Heart left ventricle (tissue), 16 donors: Measurements from ENCODE around the gene PECR. TPM values are rescaled to one million over a fixed set of nuclear protein-coding genes. Genes with fewer than 3 reads are reported as not detected.

Experiments
- ATAC-seq, 4 donors: fragments of 200-7000 bp; cut with Tn5 transposase; one replicate each; pipeline ENCODE4 v1.9.1; 2020 to 2022; ENCODE audit warnings: moderate library complexity in 4 of 4, mild to moderate bottlenecking in 3 of 4, moderate number of reproducible peaks in 1 of 4
- DNase-seq, 5 donors: peaks; one replicate each; pipeline ENCODE4 v3.0.0-alpha.2; 2020
- H3K27ac ChIP-seq, 12 donors: fragments of 200-600 bp; sonication (generic) in 4 of 12; one replicate each; pipeline versions ENCODE4 v1.5.0 to v1.8.0; 2016 to 2022; ENCODE audit warnings: mild to moderate bottlenecking in 2 of 12
- H3K27me3 ChIP-seq, 9 donors: fragments of 200-600 bp; sonication (generic) in 2 of 9; one replicate each; pipeline versions ENCODE4 v1.5.1 to v1.8.0; 2016 to 2022; ENCODE audit warnings: mild to moderate bottlenecking in 3 of 9
- H3K36me3 ChIP-seq, 9 donors: fragments of 200-600 bp; sonication (generic) in 2 of 9; one replicate each; pipeline versions ENCODE4 v1.5.0 to v1.8.0; 2018 to 2022; ENCODE audit warnings: mild to moderate bottlenecking in 2 of 9
- H3K4me1 ChIP-seq, 12 donors: fragments of 200-600 bp; sonication (generic) in 4 of 12; one replicate each; pipeline versions ENCODE4 v1.5.0 to v1.8.0; 2016 to 2022; ENCODE audit warnings: mild to moderate bottlenecking in 3 of 12
- H3K4me3 ChIP-seq, 12 donors: fragments of 200-600 bp; sonication (generic) in 4 of 12; one replicate each; pipeline versions ENCODE4 v1.5.0 to v1.8.0; 2017 to 2022; ENCODE audit warnings: mild to moderate bottlenecking in 9 of 12, moderate library complexity in 4 of 12
- H3K9me3 ChIP-seq, 12 donors: fragments of 200-600 bp; sonication (generic) in 4 of 12; one replicate each; pipeline versions ENCODE4 v1.5.0 to v1.8.0; 2016 to 2022; ENCODE audit warnings: mild to moderate bottlenecking in 1 of 12
- POLR2A ChIP-seq, 2 donors: fragments of 450-650 bp; IDR thresholded peaks; one replicate each; pipeline ENCODE4 v1.6.1; 2017; ENCODE audit warnings: antibody characterized with exemption in 2 of 2, mild to moderate bottlenecking in 2 of 2, moderate library complexity in 2 of 2
- WGBS, 4 donors: extraction: QIAGEN DNeasy Blood & Tissue Kit in 2 of 4; methylation state at CpG; one replicate each; pipeline versions ENCODE4 v1.1.5 to v1.1.7; 2013 to 2018; 5-methylcytosine and 5-hydroxymethylcytosine counted together
- intact Hi-C, 10 donors: fragments of 100-400 bp; cut with DNase I; formaldehyde crosslinking; loops; one replicate each; pipeline versions ENCODE4 v1.11.1 to v1.14.2; 2022
- long read RNA-seq, 3 donors: library from polyadenylated mRNA; unstranded; transcript quantifications; one replicate each; pipeline ENCODE4 v2.0.0, GENCODE V29; 2020 to 2021
- polyA plus RNA-seq, 2 donors: library from polyadenylated mRNA; stranded (reverse); fragments of 200-250 nt; gene quantifications; one replicate each; pipeline ENCODE4 v1.2.3, GENCODE V29; 2013
- total RNA-seq, 9 donors: library from RNA; depleted of rRNA in 2 of 9; stranded (reverse); fragments of >200 nt in 2 of 9; fragmentation: NEBNext Ultra II Directional in 3 of 9; extraction: Animal tissue kit (Norgen Biotek cat#: 25700) in 3 of 9; gene quantifications; one replicate each; pipeline versions ENCODE4 v1.1.0 to v1.2.4, GENCODE V29; 2016 to 2023
- TF ChIP-seq, protein P1 (sequence below), 12 donors: fragments of 200-600 bp; sonication (generic) in 4 of 12; IDR thresholded peaks; one replicate each; pipeline versions ENCODE4 v1.5.0 to v1.8.0; 2018 to 2022; ENCODE audit warnings: antibody characterized with exemption in 12 of 12, mild to moderate bottlenecking in 5 of 12
- donor health status: ischemic (EF 13 %, LVEDD 7.1; RV severe dilation, severe dysfunction).
- donor health status: healthy with polysubstance abuse.
- donor health status: DM: no; HTN: yes; CAD: no.
- donor health status: DM: no; HTN: no; CAD: no.
- donor health status: ischemic (EF 25% LVEDD 6.9; RV normal size, moderate dysfunction).
- donor health status: ischemic (EF 25% LVEDD 5.7; RV mildly dilated, moderate dysfunction).
- donor health status: healthy.
- donor health status: DM: yes; HTN: yes; CAD: no.
- donor health status: ischemic (EF 35%, LVEDD 5.7; RV mildly dilated, moderate dysfunction).
- donor health status: nonischemic (EF 11% LVEDD 7.7; RV severe dilation, severe dysfunction).
- donor health status: DM: yes; HTN: yes; CAD: no.
- donor health status: PGD.
- donor health status: ischemic (EF 29% LVEDD 5.4; RV normal size, mild dysfunction).
- donor health status: nonischemic (EF 23%, LVEDD 6.1; RV moderate dilation, normal function).

Gene PECR
- total RNA-seq (10 to 100 TPM in 1 of 9 donors, 1 to 10 TPM in 8; 1.5 to 12.2 (median 3.0) TPM), polyA plus RNA-seq (1 to 10 TPM; 2.4 to 3.2 TPM)
- long read RNA-seq, donor 1, transcript PECR-201 (8 exons, 1,853 nt) = major isoform, 6 of 7 reads
- long read RNA-seq, donor 1, partial matches to known transcripts = 1 of 7 reads
- long read RNA-seq, donor 1, other reads (novel, unspliced or antisense) = 0 of 7 reads
- long read RNA-seq, donor 2, transcript PECR-201 (8 exons, 1,853 nt) = major isoform, 13 of 15 reads
- long read RNA-seq, donor 2, partial matches to known transcripts = 0 of 15 reads
- long read RNA-seq, donor 2, other reads (novel, unspliced or antisense) = 2 of 15 reads
- long read RNA-seq, donor 3, partial matches to known transcripts = 0 of 4 reads
- long read RNA-seq, donor 3, other reads (novel, unspliced or antisense) = 0 of 4 reads

DNA sequence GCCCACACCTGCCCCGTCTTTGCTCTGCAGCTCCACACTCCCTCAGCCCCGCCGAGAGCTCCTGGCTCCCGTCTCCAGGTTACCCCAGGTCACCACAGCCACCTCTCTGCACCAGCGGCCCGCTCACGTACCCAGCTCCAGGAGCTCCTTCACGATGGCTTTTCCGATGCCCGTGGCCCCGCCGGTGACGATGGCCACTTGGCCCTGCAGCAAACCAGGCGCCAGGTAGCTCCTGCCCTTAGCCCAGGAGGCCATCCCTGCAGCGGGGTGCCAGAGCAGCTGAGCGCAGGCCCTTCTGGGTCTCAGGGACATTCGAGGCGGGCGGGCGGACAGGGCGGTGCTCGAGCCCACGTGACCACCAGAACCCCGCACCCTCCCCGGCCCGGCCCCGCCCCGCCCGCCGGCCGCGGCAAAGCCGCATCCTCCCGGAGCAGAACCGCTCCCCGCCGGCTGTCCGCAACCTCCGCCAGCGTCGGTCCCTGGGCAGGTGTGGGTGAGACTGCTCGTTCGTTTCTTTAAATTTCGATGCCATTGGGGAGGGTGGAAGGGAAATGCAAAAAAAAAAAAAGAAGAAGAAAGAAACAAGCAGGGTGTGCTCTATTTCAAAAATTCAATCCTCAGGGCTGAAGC lies at the start of gene PECR, which contains the start of gene TMEM169:
PECR (minus strand) TSS at position 323 of the 630 bp plus-strand sequence; CDS start at position 255, 68 bp downstream.
TMEM169 (plus strand) TSS at position 433 of the 630 bp plus-strand sequence. CDS start 14,045 bp downstream, outside the sequence.
- Histone ChIP-seq H3K4me3 (peak within 1 kb of the TSS; percentile 41 to 80 (median 66)), H3K27me3 (no peaks in the 10 kb centered on the region), H3K36me3 (no peaks in the 10 kb centered on the region), H3K9me3 (no peaks in the 10 kb centered on the region), H3K4me1 (peaks cover 0 to 28% (median 4%) of the 10 kb centered on the region in 12 donors), H3K27ac (peak within 1 kb of the TSS in 7 of 12 donors; percentile 3 to 70 (median 26))
- intact Hi-C loops = loop anchor here in 1 of 10 donors (1.0 kb wide), 1 partner anchor 28 kb away; the partner anchor contains the start of gene XRCC5
- 1% methylated on average over 34 to 44 of the region's 44 CpGs for WGBS, 4 donors
- peak in 1 of 2 donors; percentile 36 for TF ChIP-seq POLR2A (IDR thresholded peaks at IDR 0.05)
- TF ChIP-seq, protein P1, sequence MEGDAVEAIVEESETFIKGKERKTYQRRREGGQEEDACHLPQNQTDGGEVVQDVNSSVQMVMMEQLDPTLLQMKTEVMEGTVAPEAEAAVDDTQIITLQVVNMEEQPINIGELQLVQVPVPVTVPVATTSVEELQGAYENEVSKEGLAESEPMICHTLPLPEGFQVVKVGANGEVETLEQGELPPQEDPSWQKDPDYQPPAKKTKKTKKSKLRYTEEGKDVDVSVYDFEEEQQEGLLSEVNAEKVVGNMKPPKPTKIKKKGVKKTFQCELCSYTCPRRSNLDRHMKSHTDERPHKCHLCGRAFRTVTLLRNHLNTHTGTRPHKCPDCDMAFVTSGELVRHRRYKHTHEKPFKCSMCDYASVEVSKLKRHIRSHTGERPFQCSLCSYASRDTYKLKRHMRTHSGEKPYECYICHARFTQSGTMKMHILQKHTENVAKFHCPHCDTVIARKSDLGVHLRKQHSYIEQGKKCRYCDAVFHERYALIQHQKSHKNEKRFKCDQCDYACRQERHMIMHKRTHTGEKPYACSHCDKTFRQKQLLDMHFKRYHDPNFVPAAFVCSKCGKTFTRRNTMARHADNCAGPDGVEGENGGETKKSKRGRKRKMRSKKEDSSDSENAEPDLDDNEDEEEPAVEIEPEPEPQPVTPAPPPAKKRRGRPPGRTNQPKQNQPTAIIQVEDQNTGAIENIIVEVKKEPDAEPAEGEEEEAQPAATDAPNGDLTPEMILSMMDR (IDR thresholded peaks at IDR 0.05) = peak in 2 of 12 donors; percentile 4 to 8
- peak; percentile 87 to 99 (median 99) for ATAC-seq
- DNase-seq = peak; percentile 79 to 90 (median 82)

DNA sequence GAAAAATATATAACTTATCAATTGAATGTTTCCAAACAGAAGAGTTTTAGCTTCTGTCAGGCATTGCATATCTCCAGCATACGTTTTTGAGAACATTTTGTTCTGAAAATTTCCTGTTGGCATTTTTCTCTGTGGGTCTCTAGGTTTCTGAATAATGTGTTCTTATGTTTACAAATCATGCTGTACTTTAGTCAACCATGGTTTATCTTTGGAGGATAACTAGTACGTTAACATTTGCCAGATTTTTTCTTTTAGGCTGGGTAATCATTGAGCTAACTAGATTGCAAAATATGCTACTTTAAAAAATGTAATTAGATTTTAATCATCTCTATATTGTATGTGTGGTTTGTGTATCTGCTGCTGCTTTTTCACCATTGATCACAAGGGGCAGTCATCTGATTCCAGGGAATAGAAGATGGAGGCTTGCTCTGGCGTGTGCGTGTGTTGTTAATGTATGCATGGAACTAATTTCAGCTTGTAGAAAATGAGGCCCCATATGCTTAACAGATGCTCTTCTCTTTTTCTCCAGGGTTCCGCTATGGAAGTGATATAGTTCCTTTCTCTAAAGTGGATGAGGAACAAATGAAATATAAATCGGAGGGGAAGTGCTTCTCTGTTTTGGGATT lies 48.9 kb upstream of the PECR start:
- Histone ChIP-seq H3K27ac (no peak overlapping the region), H3K9me3 (no peaks in the 10 kb centered on the region), H3K27me3 (no peaks in the 10 kb centered on the region), H3K4me3 (no peak overlapping the region), H3K4me1 (peaks cover 0 to 10% (median 0%) of the 10 kb centered on the region in 12 donors), H3K36me3 (peaks cover 0 to 100% (median 100%) of the 10 kb centered on the region in 9 donors)
- 84 to 91% (median 86%) methylated on average over 6 of the region's 6 CpGs for WGBS, 4 donors
- ATAC-seq (no peak), DNase-seq (no peak)
- no peak for TF ChIP-seq POLR2A (IDR thresholded peaks at IDR 0.05)
- TF ChIP-seq, protein P1 (IDR thresholded peaks at IDR 0.05) = no peak
- intact Hi-C loops = no loop called here

DNA sequence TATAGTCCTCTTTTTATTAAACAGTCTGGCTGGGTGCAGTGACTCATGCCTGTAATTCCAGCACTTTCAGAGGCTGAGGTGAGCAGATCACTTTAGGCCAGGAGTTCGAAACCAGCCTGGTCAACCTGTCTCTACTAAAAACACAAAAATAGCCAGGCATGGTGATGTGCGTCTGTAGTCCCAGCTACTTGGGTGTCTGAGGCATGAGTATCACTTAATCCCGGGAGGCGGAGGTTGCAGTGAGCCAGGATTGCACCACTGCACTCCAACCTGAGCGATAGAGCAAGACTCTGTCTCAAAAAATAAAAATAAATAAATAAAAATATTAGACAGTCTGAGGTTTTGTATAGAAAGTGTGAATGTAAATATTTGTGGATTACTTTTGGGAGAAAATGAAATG lies 45.3 kb upstream of the PECR start:
- H3K9me3 ChIP-seq = no peaks in the 10 kb centered on the region
- no peak overlapping the region for H3K27ac ChIP-seq
- no peak overlapping the region for H3K4me3 ChIP-seq
- 88 to 97% (median 94%) methylated on average over 5 of the region's 5 CpGs for WGBS, 4 donors
- intact Hi-C loops = no loop called here
- H3K36me3 ChIP-seq = peaks cover 0 to 100% (median 100%) of the 10 kb centered on the region in 9 donors
- H3K27me3 ChIP-seq = no peaks in the 10 kb centered on the region
- peaks cover 0 to 10% (median 0%) of the 10 kb centered on the region in 12 donors for H3K4me1 ChIP-seq
- DNase-seq (no peak), ATAC-seq (no peak)
- TF ChIP-seq, protein P1 (IDR thresholded peaks at IDR 0.05) = no peak
- no peak for TF ChIP-seq POLR2A (IDR thresholded peaks at IDR 0.05)
